Measurements from ENCODE around the gene CMTM4.

Gene CMTM4

DNA sequence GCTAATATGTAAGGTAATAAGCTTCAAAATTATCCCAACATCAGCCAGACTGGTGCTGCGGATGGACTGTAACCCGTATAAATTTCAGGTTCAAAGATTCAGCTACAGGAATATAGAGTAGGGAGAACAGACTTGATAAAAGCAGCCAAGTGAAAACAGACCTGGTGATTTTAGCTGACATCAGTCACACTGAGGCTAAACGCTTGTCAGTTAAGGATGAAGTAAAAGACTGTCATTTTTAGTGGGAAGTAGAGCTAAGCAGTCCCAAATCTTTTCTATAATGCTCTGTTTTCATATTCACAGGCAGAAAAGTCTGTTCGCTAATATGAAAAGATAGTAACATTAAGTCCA is 35.4 kb downstream of the CMTM4 start:
- H2AFZ ChIP-seq (ENCODE audit: low read depth): no peak overlapping the region
- no peak overlapping the region for H3K27ac ChIP-seq
- no peaks in the 10 kb centered on the region for H3K4me1 ChIP-seq (ENCODE audit: low read depth, poor library complexity, severe bottlenecking)
- TF ChIP-seq, protein P1, sequence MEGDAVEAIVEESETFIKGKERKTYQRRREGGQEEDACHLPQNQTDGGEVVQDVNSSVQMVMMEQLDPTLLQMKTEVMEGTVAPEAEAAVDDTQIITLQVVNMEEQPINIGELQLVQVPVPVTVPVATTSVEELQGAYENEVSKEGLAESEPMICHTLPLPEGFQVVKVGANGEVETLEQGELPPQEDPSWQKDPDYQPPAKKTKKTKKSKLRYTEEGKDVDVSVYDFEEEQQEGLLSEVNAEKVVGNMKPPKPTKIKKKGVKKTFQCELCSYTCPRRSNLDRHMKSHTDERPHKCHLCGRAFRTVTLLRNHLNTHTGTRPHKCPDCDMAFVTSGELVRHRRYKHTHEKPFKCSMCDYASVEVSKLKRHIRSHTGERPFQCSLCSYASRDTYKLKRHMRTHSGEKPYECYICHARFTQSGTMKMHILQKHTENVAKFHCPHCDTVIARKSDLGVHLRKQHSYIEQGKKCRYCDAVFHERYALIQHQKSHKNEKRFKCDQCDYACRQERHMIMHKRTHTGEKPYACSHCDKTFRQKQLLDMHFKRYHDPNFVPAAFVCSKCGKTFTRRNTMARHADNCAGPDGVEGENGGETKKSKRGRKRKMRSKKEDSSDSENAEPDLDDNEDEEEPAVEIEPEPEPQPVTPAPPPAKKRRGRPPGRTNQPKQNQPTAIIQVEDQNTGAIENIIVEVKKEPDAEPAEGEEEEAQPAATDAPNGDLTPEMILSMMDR (conservative IDR thresholded peaks at IDR 0.05; ENCODE audit: low read depth, low read length): no peak
- H3K27me3 ChIP-seq (ENCODE audit: insufficient read depth, low read depth): no peaks in the 10 kb centered on the region
- H3K4me2 ChIP-seq: no peak overlapping the region
- H3K4me3 ChIP-seq (IDR thresholded peaks at IDR 0.05; ENCODE audit: insufficient read depth, low read depth, low read length): no peak overlapping the region
- no peaks in the 10 kb centered on the region for H3K79me2 ChIP-seq (ENCODE audit: insufficient read depth, low read depth)
- H3K9ac ChIP-seq: no peak overlapping the region
- H4K20me1 ChIP-seq (ENCODE audit: insufficient read depth): no peaks in the 10 kb centered on the region
- H3K36me3 ChIP-seq (ENCODE audit: insufficient read depth): no peaks in the 10 kb centered on the region

DNA sequence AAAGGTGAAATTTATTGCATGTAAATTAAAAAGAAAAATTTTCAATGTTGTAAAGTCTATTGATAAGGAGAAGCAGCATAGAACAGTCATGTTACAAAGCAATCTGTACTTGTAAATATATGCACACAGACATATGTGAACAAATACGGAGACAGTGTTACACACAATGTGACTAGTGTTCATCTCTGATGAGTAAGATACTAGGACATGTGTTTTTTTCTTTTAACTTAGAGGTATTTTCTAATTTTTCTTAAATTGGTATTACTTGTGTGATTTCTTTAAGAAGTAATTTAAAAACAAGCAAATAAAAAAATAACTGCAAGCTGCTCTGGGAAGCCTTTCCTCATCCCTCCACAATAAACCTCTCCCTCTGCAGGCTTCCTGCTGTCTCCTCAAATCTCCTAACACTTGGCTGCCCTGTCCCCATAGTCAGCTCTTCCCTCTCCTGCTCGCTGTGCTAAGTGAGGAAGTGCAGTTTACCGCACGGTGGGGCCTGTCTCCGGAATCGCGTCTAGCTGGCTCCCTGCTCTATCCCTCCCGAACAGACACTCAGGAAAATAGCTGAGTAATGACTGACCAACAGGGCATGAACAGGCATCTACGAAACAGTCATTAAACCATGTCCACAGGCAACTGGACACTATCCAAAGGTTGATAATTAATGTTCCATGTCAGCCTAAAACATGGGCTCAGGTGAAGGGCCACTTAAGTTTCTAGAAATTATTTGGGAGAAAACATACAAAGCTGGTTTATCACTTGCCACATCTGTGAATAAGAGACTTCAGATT is 35.9 kb downstream of the CMTM4 start:
- H3K4me1 ChIP-seq (ENCODE audit: low read depth, poor library complexity, severe bottlenecking): no peaks in the 10 kb centered on the region
- no peaks in the 10 kb centered on the region for H3K79me2 ChIP-seq (ENCODE audit: insufficient read depth, low read depth)
- H3K4me2 ChIP-seq: no peak overlapping the region
- H3K27ac ChIP-seq: no peak overlapping the region
- H3K36me3 ChIP-seq (ENCODE audit: insufficient read depth): no peaks in the 10 kb centered on the region
- H3K9ac ChIP-seq: no peak overlapping the region
- no peaks in the 10 kb centered on the region for H4K20me1 ChIP-seq (ENCODE audit: insufficient read depth)
- no peak overlapping the region for H2AFZ ChIP-seq (ENCODE audit: low read depth)
- TF ChIP-seq, protein P1 (conservative IDR thresholded peaks at IDR 0.05; ENCODE audit: low read depth, low read length): no peak
- no peaks in the 10 kb centered on the region for H3K27me3 ChIP-seq (ENCODE audit: insufficient read depth, low read depth)
- H3K4me3 ChIP-seq (IDR thresholded peaks at IDR 0.05; ENCODE audit: insufficient read depth, low read depth, low read length): no peak overlapping the region

DNA sequence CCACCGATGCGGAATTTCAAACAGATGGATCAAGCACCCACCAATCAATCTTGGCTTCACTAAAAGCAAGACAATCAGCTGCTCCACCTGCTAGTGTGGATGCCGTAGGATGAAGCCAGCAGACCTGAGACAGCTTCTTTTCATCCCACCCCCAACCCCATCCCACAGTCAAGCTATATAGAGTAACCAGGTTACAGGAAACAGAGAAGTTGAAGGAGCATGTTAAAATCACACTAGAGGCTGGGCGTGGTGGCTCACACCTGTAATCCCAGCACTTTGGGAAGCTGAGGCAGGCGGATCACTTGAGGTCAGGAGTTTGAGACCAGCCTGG is 37.7 kb downstream of the CMTM4 start:
- TF ChIP-seq, protein P1 (conservative IDR thresholded peaks at IDR 0.05; ENCODE audit: low read depth, low read length): no peak
- H3K4me1 ChIP-seq (ENCODE audit: low read depth, poor library complexity, severe bottlenecking): peaks cover under 1% of the 10 kb centered on the region
- no peak overlapping the region for H3K4me3 ChIP-seq (IDR thresholded peaks at IDR 0.05; ENCODE audit: insufficient read depth, low read depth, low read length)
- no peaks in the 10 kb centered on the region for H3K79me2 ChIP-seq (ENCODE audit: insufficient read depth, low read depth)
- no peaks in the 10 kb centered on the region for H3K27me3 ChIP-seq (ENCODE audit: insufficient read depth, low read depth)
- no peaks in the 10 kb centered on the region for H4K20me1 ChIP-seq (ENCODE audit: insufficient read depth)
- no peak overlapping the region for H2AFZ ChIP-seq (ENCODE audit: low read depth)
- no peak overlapping the region for H3K27ac ChIP-seq
- H3K36me3 ChIP-seq (ENCODE audit: insufficient read depth): no peaks in the 10 kb centered on the region
- no peak overlapping the region for H3K9ac ChIP-seq
- H3K4me2 ChIP-seq: no peak overlapping the region

DNA sequence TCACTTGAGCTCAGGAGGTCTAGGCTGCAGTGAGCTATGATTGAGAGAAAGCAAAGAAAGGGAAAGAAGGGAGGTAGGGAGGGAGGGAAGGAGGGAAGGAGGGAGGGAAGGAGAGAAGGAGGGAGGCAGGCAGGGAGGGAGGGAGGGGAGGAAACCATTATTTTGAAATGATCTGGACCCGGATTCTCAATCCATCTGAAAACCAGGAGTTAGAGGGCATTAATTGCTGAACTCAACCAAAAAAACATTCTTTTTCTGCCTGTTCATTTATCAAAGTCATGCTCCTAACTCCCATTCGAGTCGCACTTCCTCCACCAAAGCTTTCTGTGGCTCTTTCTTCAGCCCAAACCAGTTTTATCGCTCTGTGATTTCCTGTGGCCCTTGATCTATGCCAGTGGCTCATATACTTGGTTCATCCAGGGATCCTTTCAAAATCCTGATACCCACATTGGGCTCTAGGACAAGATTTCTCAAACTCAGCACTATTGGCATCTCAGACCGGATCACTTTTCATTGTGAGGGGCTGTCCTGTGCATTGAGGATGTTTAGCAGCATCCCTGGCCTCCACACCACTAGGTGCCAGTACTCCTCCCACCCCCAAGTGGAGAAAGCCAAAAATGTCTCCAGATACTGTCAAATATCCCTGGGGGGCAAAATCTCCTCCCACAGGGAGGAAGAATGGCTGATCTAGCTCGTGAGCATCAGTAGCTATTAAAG is 38.2 kb downstream of the CMTM4 start:
- Histone ChIP-seq H3K36me3 (ENCODE audit: insufficient read depth) (no peaks in the 10 kb centered on the region), H3K27ac (no peak overlapping the region), H4K20me1 (ENCODE audit: insufficient read depth) (no peaks in the 10 kb centered on the region), H3K9ac (no peak overlapping the region), H3K4me1 (ENCODE audit: low read depth, poor library complexity, severe bottlenecking) (peaks cover 6% of the 10 kb centered on the region), H3K4me3 (IDR thresholded peaks at IDR 0.05; ENCODE audit: insufficient read depth, low read depth, low read length) (no peak overlapping the region), H3K79me2 (ENCODE audit: insufficient read depth, low read depth) (no peaks in the 10 kb centered on the region), H3K27me3 (ENCODE audit: insufficient read depth, low read depth) (no peaks in the 10 kb centered on the region), H2AFZ (ENCODE audit: low read depth) (no peak overlapping the region), H3K4me2 (no peak overlapping the region)
- TF ChIP-seq, protein P1 (conservative IDR thresholded peaks at IDR 0.05; ENCODE audit: low read depth, low read length): no peak
